IMR-90 (cell line): Measurements from ENCODE around the gene PANX1. TPM values are rescaled to one million over a fixed set of nuclear protein-coding genes. Genes with fewer than 3 reads are reported as not detected.

ENCODE experiments used
- ATAC-seq: fragments of 200-7000 bp; cut with Tn5 transposase; 2 replicates; pipeline ENCODE4 v1.9.1; 2020; ENCODE audit warnings: low read depth, mild to moderate bottlenecking, moderate library complexity
- BruUV-seq: library from RNA; stranded (reverse); fragments of 400-500 nt; replicated peaks from 2 replicates; lab custom pipeline; 2021; lab: Mats Ljungman, UMichigan
- CTCF ChIA-PET: fragments of 300-600 bp; formaldehyde crosslinking; extraction: SDS; loops from one replicate; lab custom pipeline; 2021; ENCODE audit warnings: antibody characterized with exemption; lab: Yijun Ruan, JAX
- POLR2A ChIA-PET: fragments of 300-600 bp; sonication (Branson Sonifier 250); formaldehyde crosslinking; loops from one replicate; lab custom pipeline; 2022; ENCODE audit warnings: antibody characterized with exemption; ENCODE audit not compliant: unreplicated experiment; lab: Charles Lee
- DNase-seq: peaks from one replicate; pipeline ENCODE4 v3.0.0; 2013
- H2AFZ ChIP-seq: replicated peaks from 2 replicates; pipeline ENCODE3; 2013; ENCODE audit warnings: low read length, mild to moderate bottlenecking; ENCODE audit not compliant: poor library complexity
- H2AK5ac ChIP-seq: 2 replicates; pipeline ENCODE4 v1.6.1; 2013; ENCODE audit warnings: low read depth, low read length, inconsistent platforms
- H2AK9ac ChIP-seq: replicated peaks from 2 replicates; pipeline ENCODE3; 2013; ENCODE audit warnings: mild to moderate bottlenecking, low read depth, low read length, moderate library complexity; ENCODE audit not compliant: poor library complexity
- H2BK120ac ChIP-seq: 2 replicates; pipeline ENCODE4 v1.6.1; 2013; ENCODE audit warnings: low read depth, low read length, inconsistent platforms
- H2BK15ac ChIP-seq: 3 replicates; pipeline ENCODE4 v1.6.1; 2013; ENCODE audit warnings: low read depth, low read length, inconsistent platforms
- H2BK20ac ChIP-seq: 2 replicates; pipeline ENCODE4 v1.6.1; 2013; ENCODE audit warnings: low read depth, mild to moderate bottlenecking, inconsistent platforms, low read length, moderate library complexity
- H2BK5ac ChIP-seq: 2 replicates; pipeline ENCODE4 v1.6.1; 2013; ENCODE audit warnings: mild to moderate bottlenecking, low read depth, low read length, inconsistent platforms; ENCODE audit not compliant: poor library complexity, severe bottlenecking
- H3K14ac ChIP-seq: replicated peaks from 2 replicates; pipeline ENCODE4 v1.6.1; 2013; ENCODE audit warnings: low read depth, low read length, inconsistent platforms
- H3K18ac ChIP-seq: 2 replicates; pipeline ENCODE4 v1.6.1; 2013; ENCODE audit warnings: low read depth, low read length, control low read depth
- H3K23ac ChIP-seq: 2 replicates; pipeline ENCODE4 v1.6.1; 2013; ENCODE audit warnings: low read depth, low read length, inconsistent platforms
- H3K27ac ChIP-seq: 2 replicates; pipeline ENCODE4 v1.5.1; 2013; ENCODE audit warnings: mild to moderate bottlenecking, control low read depth, low read length; ENCODE audit not compliant: insufficient read depth
- H3K27me3 ChIP-seq: 2 replicates; pipeline ENCODE4 v1.6.1; 2013; ENCODE audit warnings: low read length; ENCODE audit not compliant: control insufficient read depth, insufficient read depth
- H3K36me3 ChIP-seq: 2 replicates; pipeline ENCODE4 v1.6.1; 2013; ENCODE audit warnings: low read length, mixed read lengths; ENCODE audit not compliant: control insufficient read depth, insufficient read depth
- H3K4ac ChIP-seq: 2 replicates; pipeline ENCODE4 v1.6.1; 2013; ENCODE audit warnings: low read depth, low read length, inconsistent platforms
- H3K4me1 ChIP-seq: 2 replicates; pipeline ENCODE4 v1.6.1; 2013; ENCODE audit warnings: low read length, mixed read lengths; ENCODE audit not compliant: control insufficient read depth, insufficient read depth
- H3K4me2 ChIP-seq: 2 replicates; pipeline ENCODE4 v1.6.1; 2013; ENCODE audit warnings: low read depth, mild to moderate bottlenecking, control low read depth, low read length, moderate library complexity
- H3K4me3 ChIP-seq: 2 replicates; pipeline ENCODE4 v1.5.1; 2013; ENCODE audit warnings: low read depth, mild to moderate bottlenecking, control low read depth, low read length, moderate library complexity; ENCODE audit not compliant: insufficient read depth
- H3K56ac ChIP-seq: 2 replicates; pipeline ENCODE4 v1.6.1; 2013; ENCODE audit warnings: low read length, inconsistent platforms; ENCODE audit not compliant: insufficient read depth; ENCODE audit errors: extremely low read depth
- H3K79me1 ChIP-seq, 2 experiments: 2 replicates each; pipeline ENCODE4 v1.6.1; 2013; ENCODE audit warnings: low read length in 2 of 2, inconsistent platforms in 1 of 2, low read depth in 1 of 2
- H3K9ac ChIP-seq: 2 replicates; pipeline ENCODE4 v1.6.1; 2013; ENCODE audit warnings: low read depth, low read length, control low read depth
- H3K9me1 ChIP-seq: 2 replicates; pipeline ENCODE4 v1.6.1; 2013; ENCODE audit warnings: low read length, inconsistent platforms; ENCODE audit not compliant: insufficient read depth
- H3K9me3 ChIP-seq: 2 replicates; pipeline ENCODE4 v1.6.1; 2013; ENCODE audit warnings: low read length; ENCODE audit not compliant: control insufficient read depth, insufficient read depth
- H4K20me1 ChIP-seq: 2 replicates; pipeline ENCODE4 v1.6.1; 2013; ENCODE audit warnings: low read length, inconsistent platforms; ENCODE audit not compliant: insufficient read depth
- H4K5ac ChIP-seq: 2 replicates; pipeline ENCODE4 v1.6.1; 2013; ENCODE audit warnings: mild to moderate bottlenecking, low read depth, low read length, control low read depth
- H4K8ac ChIP-seq, 2 experiments: 2 replicates each; pipeline ENCODE4 v1.6.1; 2013; ENCODE audit warnings: low read depth in 2 of 2, low read length in 2 of 2, control low read depth in 1 of 2, inconsistent platforms in 1 of 2
- H4K91ac ChIP-seq: 2 replicates; pipeline ENCODE4 v1.6.1; 2013; ENCODE audit warnings: low read depth, low read length, inconsistent platforms; ENCODE audit not compliant: insufficient read depth
- CEBPB ChIP-seq: IDR thresholded peaks from 2 replicates; pipeline ENCODE4 v1.6.1; 2012; ENCODE audit warnings: low read depth, low read length, improper control_type of control experiment
- NFE2L2 ChIP-seq: fragments of 150-350 bp; IDR thresholded peaks from 2 replicates; pipeline ENCODE4 v1.6.1; 2016; ENCODE audit warnings: low read depth, mild to moderate bottlenecking, low read length
- WGBS, 2 experiments: methylation state at CpG; one replicate each; pipeline versions ENCODE4 v1.1.5 to v1.1.7; 2013; ENCODE audit warnings: missing lambda C conversion rate in 2 of 2; ENCODE audit not compliant: insufficient read length in 1 of 2; ENCODE audit errors: extremely low coverage in 2 of 2; 5-methylcytosine and 5-hydroxymethylcytosine counted together
- dilution Hi-C: fragments of 300-500 bp; cut with HindIII; formaldehyde crosslinking; loops from one replicate; pipeline ENCODE4 v1.14.3; 2018; ENCODE audit warnings: low sequenced_read_pairs; ENCODE audit not compliant: unreplicated experiment
- in situ Hi-C: fragments of 300-500 bp; cut with MboI; formaldehyde crosslinking; loops from 3 replicates; pipeline ENCODE4 v1.14.3; 2019; ENCODE audit warnings: low sequenced_read_pairs, inconsistent platforms, mixed read lengths
- intact Hi-C: fragments of 100-400 bp; cut with micrococcal nuclease; formaldehyde crosslinking; loops from 2 replicates; pipeline ENCODE4 v1.10.0; 2022
- polyA plus RNA-seq, 3 experiments: library from polyadenylated mRNA; depleted of rRNA; stranded (reverse); fragments of >200 nt; gene quantifications; 2 replicates each; pipeline ENCODE4 v1.2.3, GENCODE V29; 2012; ENCODE audit warnings: low replicate concordance in 1 of 3
- total RNA-seq: library from RNA; depleted of rRNA; stranded (reverse); fragments of >200 nt; gene quantifications from 2 replicates; pipeline ENCODE4 v1.2.3, GENCODE V29; 2012; rRNA removed

The PANX1 gene
- total and polyA plus RNA-seq, 2 of the 4 experiments (the other 2 are of a cell fraction): 29.8 to 70.8 TPM

GRCh38 chr11:94224078-94224477 lies 95.4 kb downstream of the PANX1 start:
- Histone ChIP-seq H3K27ac (no peak overlapping the region), H4K20me1 (no peaks in the 10 kb centered on the region), H3K9ac (no peak overlapping the region), H3K4ac (no peak overlapping the region), H2BK120ac (no peak overlapping the region), H3K9me1 (no peaks in the 10 kb centered on the region), H3K79me1 (no peaks in the 10 kb centered on the region), H4K8ac (no peak overlapping the region), H3K4me2 (no peak overlapping the region), H3K4me3 (no peak overlapping the region), H2BK5ac (no peak overlapping the region), H2BK20ac (no peak overlapping the region), H3K4me1 (no peaks in the 10 kb centered on the region), H4K5ac (no peak overlapping the region), H3K27me3 (no peaks in the 10 kb centered on the region), H3K9me3 (no peaks in the 10 kb centered on the region; the same call in 1 of the 2 replicates), H3K56ac (no peak overlapping the region), H3K18ac (no peak overlapping the region), H2AK5ac (no peak overlapping the region), H3K36me3 (no peaks in the 10 kb centered on the region), H4K91ac (no peak overlapping the region), H3K23ac (no peak overlapping the region), H2AFZ (no peak overlapping the region), H3K14ac (no peak overlapping the region), H2AK9ac (no peak overlapping the region), H2BK15ac (no peak overlapping the region)
- TF ChIP-seq CEBPB (no peak), NFE2L2 (peak; percentile 34; the same call in 1 of the 2 replicates)
- in situ Hi-C loops: no loop called here
- DNase-seq (peak; percentile 12), ATAC-seq (0 out of 2 replicates have a peak, but pooled peaks have one; percentile 32)
- POLR2A ChIA-PET: no interaction called here
- BruUV-seq: no TSS peak
- WGBS, 2 experiments: no CpG with 5 or more reads among the region's 3 CpGs
- intact Hi-C loops: no loop called here
- dilution Hi-C loops: no loop called here
- CTCF ChIA-PET: no interaction called here

Other genes starting within 250 kb of the PANX1 start
- under 0.01 TPM in 1 of 2 replicates, not detected in the other for gene HEPHL1, start 107.5 kb upstream of the PANX1 start, total RNA-seq
- gene HEPHL1, start 107.5 kb upstream of the PANX1 start, polyA plus RNA-seq (2012; rRNA removed): 0.01 and 0.02 TPM in 2 replicates
- gene IZUMO1R, start 175.7 kb downstream of the PANX1 start, total RNA-seq: not detected in 2 replicates
- gene IZUMO1R, start 175.7 kb downstream of the PANX1 start, polyA plus RNA-seq (2012; rRNA removed): not detected in 2 replicates